ENCODE data around the gene AP3D1.
A peak's percentile ranks its signal among the peaks of the same experiment; 100 is the strongest.

Gene AP3D1

GRCh38 chr19:2180881-2181632 is 29.7 kb upstream of the AP3D1 start:
- no peak for DNase-seq

- DNase-seq: no peak
Measured at GRCh38 chr19:2180114-2180513, 28.7 kb upstream of the AP3D1 start.

GRCh38 chr19:2179095-2179494 is 27.7 kb upstream of the AP3D1 start:
- no peak for DNase-seq

- DNase-seq: no peak
Measured at GRCh38 chr19:2176337-2176994, 25.1 kb upstream of the AP3D1 start.

- DNase-seq: no peak
Measured at GRCh38 chr19:2175742-2176141, 24.4 kb upstream of the AP3D1 start.

GRCh38 chr19:2173767-2174577 is 22.6 kb upstream of the AP3D1 start:
- no peak for DNase-seq

GRCh38 chr19:2173388-2173766 is 22.0 kb upstream of the AP3D1 start:
- DNase-seq: no peak

- no peak for DNase-seq
Measured at GRCh38 chr19:2171349-2172145, 20.2 kb upstream of the AP3D1 start.

GRCh38 chr19:2170987-2171348 is 19.6 kb upstream of the AP3D1 start:
- DNase-seq: no peak

- no peak for DNase-seq
Measured at GRCh38 chr19:2170219-2170618, 18.9 kb upstream of the AP3D1 start.

- DNase-seq: peak; percentile 96
Measured at GRCh38 chr19:2168619-2169424, 17.5 kb upstream of the AP3D1 start.

- no peak for DNase-seq
Measured at GRCh38 chr19:2167896-2168618, 16.7 kb upstream of the AP3D1 start.

GRCh38 chr19:2166741-2167738 is 15.7 kb upstream of the AP3D1 start:
- peak; percentile 29 for DNase-seq

GRCh38 chr19:2164020-2164998 is 12.9 kb upstream of the AP3D1 start:
- DNase-seq: no peak

- no peak for DNase-seq
Measured at GRCh38 chr19:2160379-2160778, 9.0 kb upstream of the AP3D1 start.

GRCh38 chr19:2157452-2157851 is 6.1 kb upstream of the AP3D1 start:
- no peak for DNase-seq

GRCh38 chr19:2154587-2155075 is 3.3 kb upstream of the AP3D1 start:
- DNase-seq: peak; percentile 47

GRCh38 chr19:2150794-2151338 is 500 bp downstream of the AP3D1 start:
- no peak for DNase-seq

Data from amniotic stem cell (primary cell).